ENCODE measurements around the gene HSPA4. TPM values are rescaled to one million over a fixed set of nuclear protein-coding genes. Genes with fewer than 3 reads are reported as not detected.

HSPA4 gene
- total and polyA plus RNA-seq, 2 experiments from 2014 or later: 57.1 to 79.7 TPM

DNA sequence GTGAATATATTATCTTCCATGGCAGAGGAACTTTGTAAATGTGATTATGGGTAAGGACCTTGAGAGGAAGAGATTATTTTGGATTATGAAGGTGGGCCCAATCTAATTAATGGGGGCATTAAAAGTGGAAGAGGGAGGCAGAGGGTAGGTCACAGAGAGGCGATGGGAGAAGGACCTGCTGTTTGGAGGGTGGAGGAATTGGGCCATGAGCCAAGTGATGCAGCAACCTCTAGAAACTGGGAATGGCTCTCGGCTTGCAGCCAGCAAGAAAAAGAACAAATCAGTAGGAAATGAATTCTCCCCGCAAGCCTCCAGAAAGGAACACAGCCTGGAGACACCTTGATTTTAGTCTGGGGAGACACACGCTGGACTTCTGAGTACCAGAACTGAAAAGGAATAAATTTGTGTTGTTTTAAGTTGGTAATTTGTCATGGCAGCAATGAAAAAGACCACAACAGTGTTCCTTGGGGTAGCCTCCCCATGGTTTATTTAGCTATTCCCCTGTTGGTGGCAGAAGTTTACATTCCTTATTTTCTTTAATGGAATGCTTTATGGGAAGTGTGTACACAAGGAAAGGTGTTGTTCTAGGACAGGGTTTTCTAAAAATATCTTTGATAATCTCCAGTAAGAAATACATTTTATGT, 103.6 kb downstream of the HSPA4 start:
- TF ChIP-seq, protein P1, sequence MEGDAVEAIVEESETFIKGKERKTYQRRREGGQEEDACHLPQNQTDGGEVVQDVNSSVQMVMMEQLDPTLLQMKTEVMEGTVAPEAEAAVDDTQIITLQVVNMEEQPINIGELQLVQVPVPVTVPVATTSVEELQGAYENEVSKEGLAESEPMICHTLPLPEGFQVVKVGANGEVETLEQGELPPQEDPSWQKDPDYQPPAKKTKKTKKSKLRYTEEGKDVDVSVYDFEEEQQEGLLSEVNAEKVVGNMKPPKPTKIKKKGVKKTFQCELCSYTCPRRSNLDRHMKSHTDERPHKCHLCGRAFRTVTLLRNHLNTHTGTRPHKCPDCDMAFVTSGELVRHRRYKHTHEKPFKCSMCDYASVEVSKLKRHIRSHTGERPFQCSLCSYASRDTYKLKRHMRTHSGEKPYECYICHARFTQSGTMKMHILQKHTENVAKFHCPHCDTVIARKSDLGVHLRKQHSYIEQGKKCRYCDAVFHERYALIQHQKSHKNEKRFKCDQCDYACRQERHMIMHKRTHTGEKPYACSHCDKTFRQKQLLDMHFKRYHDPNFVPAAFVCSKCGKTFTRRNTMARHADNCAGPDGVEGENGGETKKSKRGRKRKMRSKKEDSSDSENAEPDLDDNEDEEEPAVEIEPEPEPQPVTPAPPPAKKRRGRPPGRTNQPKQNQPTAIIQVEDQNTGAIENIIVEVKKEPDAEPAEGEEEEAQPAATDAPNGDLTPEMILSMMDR (IDR thresholded peaks at IDR 0.05; ENCODE audit: low read depth, low read length): no peak
- Histone ChIP-seq H3K27ac (no peak overlapping the region), H3K4me3 (no peak overlapping the region), H3K9me3 (ENCODE audit: low read depth) (no peaks in the 10 kb centered on the region), H3K36me3 (no peaks in the 10 kb centered on the region), H3K27me3 (no peaks in the 10 kb centered on the region), H3K4me1 (ENCODE audit: low read depth) (no peaks in the 10 kb centered on the region)
- no peak for DNase-seq (ENCODE audit: low read depth in 1 of 2, low spot score in 1 of 2)

Other genes starting within 250 kb of the HSPA4 start
- gene SOWAHA, start 238.7 kb upstream of the HSPA4 start, total RNA-seq: 0.14 TPM in 1 of 2 replicates, not detected in the other
- not detected in 2 replicates for gene SOWAHA, start 238.7 kb upstream of the HSPA4 start, polyA plus RNA-seq
- 8.1 and 9.8 TPM in 2 replicates for gene SHROOM1, start 221.4 kb upstream of the HSPA4 start, total RNA-seq
- 13.3 TPM in 2 replicates for gene SHROOM1, start 221.4 kb upstream of the HSPA4 start, polyA plus RNA-seq
- 0.14 and 0.45 TPM in 2 replicates for gene GDF9, start 185.5 kb upstream of the HSPA4 start, total RNA-seq
- 1.8 TPM in 1 of 2 replicates, not detected in the other for gene GDF9, start 185.5 kb upstream of the HSPA4 start, polyA plus RNA-seq
- gene UQCRQ, start 185.4 kb upstream of the HSPA4 start, total RNA-seq: 97.0 and 217 TPM in 2 replicates
- gene UQCRQ, start 185.4 kb upstream of the HSPA4 start, polyA plus RNA-seq: 949 and 1,297 TPM in 2 replicates
- gene LEAP2, start 178.3 kb upstream of the HSPA4 start, total RNA-seq: 1.2 and 3.1 TPM in 2 replicates
- 1.5 and 3.6 TPM in 2 replicates for gene LEAP2, start 178.3 kb upstream of the HSPA4 start, polyA plus RNA-seq
- gene AFF4, start 88.4 kb upstream of the HSPA4 start, total RNA-seq: 52.7 and 83.6 TPM in 2 replicates
- 32.5 and 36.1 TPM in 2 replicates for gene AFF4, start 88.4 kb upstream of the HSPA4 start, polyA plus RNA-seq
- 7.8 and 14.8 TPM in 2 replicates for gene ZCCHC10, start 25.5 kb upstream of the HSPA4 start, total RNA-seq
- 34.8 and 37.9 TPM in 2 replicates for gene ZCCHC10, start 25.5 kb upstream of the HSPA4 start, polyA plus RNA-seq

Data from cardiac muscle cell (in vitro differentiated cells and primary cell).